Keratinocyte (primary cell): Measurements from ENCODE around the gene GIPC1. TPM values are rescaled to one million over a fixed set of nuclear protein-coding genes. Genes with fewer than 3 reads are reported as not detected.

ENCODE experiments used
- DNase-seq: peaks from one replicate; pipeline ENCODE4 v3.0.0-alpha.2; 2011; ENCODE audit warnings: low read depth, missing footprints, low spot score
- FAIRE-seq: peaks from 2 replicates; lab custom pipeline; 2011; peaks lifted over from hg19 to GRCh38; lab: Jason Lieb, UNC
- H2AFZ ChIP-seq: 2 replicates; pipeline ENCODE4 v1.6.0; 2012; ENCODE audit warnings: low read length, control low read depth, inconsistent platforms; ENCODE audit not compliant: control insufficient read depth
- H3K27ac ChIP-seq: 2 replicates; pipeline ENCODE4 v1.5.1; 2011; ENCODE audit warnings: low read length; ENCODE audit not compliant: control insufficient read depth, insufficient read depth
- H3K27me3 ChIP-seq: 3 replicates; pipeline ENCODE4 v1.6.0; 2011; ENCODE audit warnings: low read length; ENCODE audit not compliant: control insufficient read depth, insufficient read depth; ENCODE audit errors: extremely low read depth
- H3K36me3 ChIP-seq, 2 experiments: 2 replicates in 1 of 2; 3 replicates in 1 of 2; pipeline ENCODE4 v1.5.1; 2011; ENCODE audit warnings: low read length in 2 of 2, mild to moderate bottlenecking in 1 of 2; ENCODE audit not compliant: control insufficient read depth in 2 of 2, insufficient read depth in 2 of 2; ENCODE audit errors: extremely low read depth in 1 of 2
- H3K4me1 ChIP-seq: 3 replicates; pipeline ENCODE4 v1.5.1; 2011; ENCODE audit warnings: low read length; ENCODE audit not compliant: control insufficient read depth, insufficient read depth; ENCODE audit errors: extremely low read depth
- H3K4me2 ChIP-seq: 3 replicates; pipeline ENCODE4 v1.6.0; 2011; ENCODE audit warnings: low read depth, low read length; ENCODE audit not compliant: control insufficient read depth, insufficient read depth; ENCODE audit errors: extremely low read depth
- H3K4me3 ChIP-seq, 3 experiments: fragments of 200-600 bp in 1 of 3; sonication (generic) in 1 of 3; 2 replicates in 2 of 3; 3 replicates in 1 of 3; pipeline ENCODE4 v1.5.1; 2011 to 2016; ENCODE audit warnings: low read length in 3 of 3, mild to moderate bottlenecking in 3 of 3, control low read depth in 2 of 3, inconsistent platforms in 1 of 3, low read depth in 1 of 3, mixed read lengths in 1 of 3, mixed run types in 1 of 3, moderate library complexity in 1 of 3; ENCODE audit not compliant: control insufficient read depth in 2 of 3, insufficient read depth in 2 of 3; ENCODE audit errors: extremely low read depth in 1 of 3
- H3K79me2 ChIP-seq: 2 replicates; pipeline ENCODE4 v1.6.0; 2012; ENCODE audit warnings: low read length; ENCODE audit not compliant: control insufficient read depth, insufficient read depth
- H3K9ac ChIP-seq: 3 replicates; pipeline ENCODE4 v1.6.0; 2011; ENCODE audit warnings: low read length; ENCODE audit not compliant: control insufficient read depth, insufficient read depth; ENCODE audit errors: extremely low read depth
- H3K9me1 ChIP-seq: 3 replicates; pipeline ENCODE4 v1.6.0; 2011; ENCODE audit warnings: low read length; ENCODE audit not compliant: control insufficient read depth, insufficient read depth; ENCODE audit errors: extremely low read depth
- H3K9me3 ChIP-seq: 2 replicates; pipeline ENCODE4 v1.5.1; 2012; ENCODE audit warnings: low read depth, low read length; ENCODE audit not compliant: control insufficient read depth
- H4K20me1 ChIP-seq: 3 replicates; pipeline ENCODE4 v1.6.0; 2011; ENCODE audit warnings: low read length; ENCODE audit not compliant: control insufficient read depth, insufficient read depth; ENCODE audit errors: extremely low read depth
- CTCF ChIP-seq, 3 experiments: IDR thresholded peaks in 1 of 3; conservative IDR thresholded peaks in 1 of 3; optimal IDR thresholded peaks in 1 of 3; 2 replicates in 2 of 3; 3 replicates in 1 of 3; pipeline versions ENCODE3 to v1.5.1; 2011; ENCODE audit warnings: low read length in 3 of 3, mild to moderate bottlenecking in 3 of 3, moderate library complexity in 2 of 3, control low read depth in 1 of 3, inconsistent platforms in 1 of 3; ENCODE audit not compliant: insufficient read depth in 2 of 3; ENCODE audit errors: extremely low read depth in 1 of 3
- EZH2 ChIP-seq: IDR thresholded peaks from one replicate; pipeline ENCODE4 v1.6.1; 2012; ENCODE audit warnings: inconsistent platforms, mild to moderate bottlenecking, low read length, moderate library complexity
- dilution Hi-C: fragments of 300-500 bp; cut with MboI; formaldehyde crosslinking; loops from one replicate; pipeline ENCODE4 v1.7.0; 2020; ENCODE audit warnings: low sequenced_read_pairs; ENCODE audit not compliant: extremely low pct_ligation_motif_present
- polyA plus RNA-seq, 5 experiments: library from polyadenylated mRNA; depleted of rRNA in 3 of 5; stranded (reverse) in 3 of 5; stranded (forward) in 1 of 5; unstranded in 1 of 5; fragments of >200 nt; gene quantifications; 1 replicate in 1 of 5; 2 replicates in 3 of 5; 3 replicates in 1 of 5; pipeline versions ENCODE4 v1.2.1 to v1.2.3, GENCODE V29; 2011 to 2012; ENCODE audit warnings: missing spikeins in 2 of 5, low read depth in 1 of 5, low replicate concordance in 1 of 5

GIPC1 gene
- polyA plus RNA-seq, 1 donor (not counting 4 experiments of a cell fraction or from before 2014, with no cell fraction given): 166 TPM

DNA sequence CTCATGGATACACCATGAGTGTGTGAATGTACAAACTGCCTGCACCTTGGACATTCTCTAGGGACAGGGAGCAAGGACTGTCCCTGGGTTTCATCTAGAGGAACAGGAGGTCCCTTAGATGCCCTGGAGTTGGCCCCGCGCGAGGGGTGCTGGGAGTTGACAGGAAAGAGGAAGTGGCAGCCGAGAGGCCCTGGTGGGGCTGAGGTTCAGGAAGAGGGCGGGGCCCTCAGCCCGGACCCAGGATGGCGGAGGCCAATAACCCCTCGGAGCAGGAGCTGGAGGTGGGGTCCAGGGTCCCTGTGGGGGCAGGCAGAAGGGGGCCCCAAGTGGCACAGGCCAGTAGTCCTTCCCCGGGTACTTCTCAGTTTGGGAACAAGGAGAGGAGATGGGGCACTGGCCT lies 55.9 kb downstream of the GIPC1 start:
- TF ChIP-seq CTCF (optimal IDR thresholded peaks at IDR 0.05 in 1 of 3, IDR thresholded peaks at IDR 0.05 in 1 of 3, conservative IDR thresholded peaks at IDR 0.05 in 1 of 3; ENCODE audit: extremely low read depth in 1 of 3, insufficient read depth in 2 of 3, low read length in 3 of 3) (no peak), EZH2 (no peak)
- no peak overlapping the region for H3K4me3 ChIP-seq
- H3K9me1 ChIP-seq: no peaks in the 10 kb centered on the region
- no peak overlapping the region for H3K9ac ChIP-seq
- no peaks in the 10 kb centered on the region for H3K4me1 ChIP-seq
- DNase-seq: no peak
- H3K36me3 ChIP-seq: no peaks in the 10 kb centered on the region
- dilution Hi-C loops: no loop called here
- no peaks in the 10 kb centered on the region for H4K20me1 ChIP-seq
- H3K4me2 ChIP-seq: no peak overlapping the region
- H2AFZ ChIP-seq: no peak overlapping the region
- no peaks in the 10 kb centered on the region for H3K27me3 ChIP-seq
- FAIRE-seq: no peak
- no peaks in the 10 kb centered on the region for H3K79me2 ChIP-seq
- H3K9me3 ChIP-seq: no peaks in the 10 kb centered on the region
- H3K27ac ChIP-seq: no peak overlapping the region

- FAIRE-seq (no peak), DNase-seq (no peak)
- H3K9ac ChIP-seq: no peak overlapping the region
- no peak overlapping the region for H3K4me3 ChIP-seq
- H3K4me1 ChIP-seq: no peaks in the 10 kb centered on the region
- H3K79me2 ChIP-seq: no peaks in the 10 kb centered on the region
- H3K4me2 ChIP-seq: no peak overlapping the region
- no peak overlapping the region for H3K27ac ChIP-seq
- dilution Hi-C loops: no loop called here
- no peaks in the 10 kb centered on the region for H4K20me1 ChIP-seq
- H3K27me3 ChIP-seq: peaks cover 5% of the 10 kb centered on the region
- H3K36me3 ChIP-seq: no peaks in the 10 kb centered on the region
- no peak overlapping the region for H2AFZ ChIP-seq
- H3K9me3 ChIP-seq: no peaks in the 10 kb centered on the region
- TF ChIP-seq CTCF (optimal IDR thresholded peaks at IDR 0.05 in 1 of 3, IDR thresholded peaks at IDR 0.05 in 1 of 3, conservative IDR thresholded peaks at IDR 0.05 in 1 of 3; ENCODE audit: extremely low read depth in 1 of 3, insufficient read depth in 2 of 3, low read length in 3 of 3) (no peak), EZH2 (no peak)
- H3K9me1 ChIP-seq: no peaks in the 10 kb centered on the region
These were observed 56.9 kb downstream of the GIPC1 start for GRCh38 chr19:14439014-14439413.
